KMS-11 (cell line): ENCODE data around the gene ECSCR.

Experiments
- H2AFZ ChIP-seq: fragments of 200-600 bp; sonication (generic); 2 replicates; pipeline ENCODE4 v1.6.1; 2016; ENCODE audit warnings: antibody characterized with exemption, mixed run types, low read depth
- H3K27ac ChIP-seq: fragments of 200-600 bp; sonication (generic); 2 replicates; pipeline ENCODE4 v1.6.1; 2016; ENCODE audit warnings: mild to moderate bottlenecking, mixed run types
- H3K27me3 ChIP-seq: fragments of 200-600 bp; sonication (generic); 2 replicates; pipeline ENCODE4 v1.6.1; 2017; ENCODE audit warnings: mild to moderate bottlenecking, low read depth, mixed run types, moderate library complexity; ENCODE audit not compliant: insufficient read depth
- H3K36me3 ChIP-seq: fragments of 200-600 bp; sonication (generic); 2 replicates; pipeline ENCODE4 v1.6.1; 2017; ENCODE audit warnings: mild to moderate bottlenecking, mixed run types; ENCODE audit not compliant: insufficient read depth
- H3K4me1 ChIP-seq: fragments of 200-600 bp; sonication (generic); 2 replicates; pipeline ENCODE4 v1.6.1; 2016; ENCODE audit warnings: mild to moderate bottlenecking, low read depth, mixed run types; ENCODE audit not compliant: poor library complexity, severe bottlenecking
- H3K4me2 ChIP-seq: fragments of 200-600 bp; sonication (generic); 2 replicates; pipeline ENCODE4 v1.7.0; 2016; ENCODE audit warnings: mild to moderate bottlenecking, mixed run types
- H3K4me3 ChIP-seq: fragments of 200-600 bp; sonication (generic); IDR thresholded peaks from 2 replicates; pipeline ENCODE4 v1.6.1; 2017; ENCODE audit warnings: low read depth, low read length, mixed read lengths; ENCODE audit not compliant: insufficient read depth
- H3K79me2 ChIP-seq: fragments of 200-600 bp; sonication (generic); 2 replicates; pipeline ENCODE4 v1.6.1; 2016; ENCODE audit warnings: low read depth, mixed run types; ENCODE audit not compliant: insufficient read depth
- H3K9ac ChIP-seq: fragments of 200-600 bp; sonication (generic); 2 replicates; pipeline ENCODE4 v1.6.1; 2016; ENCODE audit warnings: mild to moderate bottlenecking, mixed run types
- H4K20me1 ChIP-seq: fragments of 200-600 bp; sonication (generic); 2 replicates; pipeline ENCODE4 v1.6.1; 2016; ENCODE audit warnings: mild to moderate bottlenecking, mixed run types; ENCODE audit not compliant: insufficient read depth
- CTCF ChIP-seq: fragments of 200-600 bp; sonication (generic); conservative IDR thresholded peaks from 2 replicates; pipeline ENCODE4 v1.6.1; 2017; ENCODE audit warnings: low read depth, mild to moderate bottlenecking, antibody characterized with exemption, low read length, moderate library complexity, mixed read lengths

ECSCR gene

GRCh38 chr5:139495638-139496435, 33.3 kb upstream of the ECSCR start:
- no peaks in the 10 kb centered on the region for H3K27me3 ChIP-seq
- H3K9ac ChIP-seq = no peak overlapping the region
- H3K79me2 ChIP-seq = no peaks in the 10 kb centered on the region
- no peak overlapping the region for H2AFZ ChIP-seq
- H3K36me3 ChIP-seq = no peaks in the 10 kb centered on the region
- H3K27ac ChIP-seq = no peak overlapping the region
- no peak overlapping the region for H3K4me3 ChIP-seq
- H4K20me1 ChIP-seq = no peaks in the 10 kb centered on the region
- no peak for TF ChIP-seq CTCF
- H3K4me1 ChIP-seq = no peaks in the 10 kb centered on the region
- H3K4me2 ChIP-seq = no peak overlapping the region

- TF ChIP-seq CTCF = no peak
- Histone ChIP-seq H3K9ac (no peak overlapping the region), H3K36me3 (no peaks in the 10 kb centered on the region), H4K20me1 (no peaks in the 10 kb centered on the region), H3K4me1 (no peaks in the 10 kb centered on the region), H3K4me2 (no peak overlapping the region), H3K27me3 (no peaks in the 10 kb centered on the region), H3K79me2 (no peaks in the 10 kb centered on the region), H2AFZ (no peak overlapping the region), H3K4me3 (no peak overlapping the region), H3K27ac (no peak overlapping the region)
These were observed 32.3 kb upstream of the ECSCR start for GRCh38 chr5:139494832-139495231.

GRCh38 chr5:139494256-139494655, 31.7 kb upstream of the ECSCR start:
- no peak overlapping the region for H3K27ac ChIP-seq
- no peak overlapping the region for H3K4me2 ChIP-seq
- H4K20me1 ChIP-seq = no peaks in the 10 kb centered on the region
- H3K79me2 ChIP-seq = no peaks in the 10 kb centered on the region
- H3K9ac ChIP-seq = no peak overlapping the region
- no peak overlapping the region for H2AFZ ChIP-seq
- H3K4me1 ChIP-seq = no peaks in the 10 kb centered on the region
- no peaks in the 10 kb centered on the region for H3K36me3 ChIP-seq
- TF ChIP-seq CTCF = no peak
- no peak overlapping the region for H3K4me3 ChIP-seq
- no peaks in the 10 kb centered on the region for H3K27me3 ChIP-seq

- no peaks in the 10 kb centered on the region for H3K79me2 ChIP-seq
- no peak overlapping the region for H2AFZ ChIP-seq
- no peak overlapping the region for H3K9ac ChIP-seq
- no peak overlapping the region for H3K4me2 ChIP-seq
- TF ChIP-seq CTCF = no peak
- no peaks in the 10 kb centered on the region for H3K36me3 ChIP-seq
- H3K27ac ChIP-seq = no peak overlapping the region
- H3K4me3 ChIP-seq = no peak overlapping the region
- H3K4me1 ChIP-seq = no peaks in the 10 kb centered on the region
- H3K27me3 ChIP-seq = no peaks in the 10 kb centered on the region
- H4K20me1 ChIP-seq = no peaks in the 10 kb centered on the region
These were observed 30.2 kb upstream of the ECSCR start for GRCh38 chr5:139492700-139493192.
